ENCODE results near the gene KRTAP4-16.
"Not testable (repeated sequence)": the region's sequence is repeated elsewhere in the genome, so short reads cannot be mapped to it uniquely, and the experiment has no call there.

The KRTAP4-16 gene

DNA sequence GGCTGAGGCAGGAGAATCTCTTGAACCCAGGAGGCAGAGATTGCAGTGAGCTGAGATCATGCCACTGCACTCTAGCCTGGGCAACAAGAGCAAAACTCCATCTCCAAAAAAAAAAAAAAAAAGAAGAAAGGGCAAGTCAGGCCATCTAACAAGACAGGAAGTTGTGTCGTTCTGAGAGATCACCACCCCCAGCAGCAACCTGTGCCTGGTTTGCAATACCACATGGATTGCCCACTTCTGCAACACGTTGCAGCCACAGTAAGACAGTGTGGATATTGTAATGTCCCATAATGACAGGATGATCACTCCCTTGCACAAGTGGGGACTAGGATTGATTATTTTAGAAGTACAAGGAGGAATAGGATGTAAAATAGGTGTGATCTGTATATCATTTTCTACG lies 33.0 kb downstream of the KRTAP4-16 start:
- no peak for DNase-seq

DNA sequence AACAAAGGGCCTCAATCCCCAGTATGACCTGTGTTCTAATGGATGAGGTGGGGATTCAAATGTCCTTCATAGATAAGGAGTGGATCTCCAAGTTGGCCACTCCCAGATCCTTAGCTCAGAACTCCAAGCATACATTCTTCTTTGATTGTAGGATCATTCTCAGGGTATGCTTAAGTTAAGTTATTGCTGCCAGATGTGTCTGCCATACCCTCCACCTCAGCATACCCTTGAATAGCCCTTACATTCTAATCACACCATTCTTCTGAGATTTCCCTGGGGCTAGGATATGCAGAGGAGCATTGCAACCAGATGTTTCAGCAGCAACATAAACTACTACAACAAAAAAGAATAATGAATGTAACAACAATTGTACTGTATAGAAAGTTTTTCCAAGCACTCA lies 34.7 kb downstream of the KRTAP4-16 start:
- no peak for DNase-seq

DNA sequence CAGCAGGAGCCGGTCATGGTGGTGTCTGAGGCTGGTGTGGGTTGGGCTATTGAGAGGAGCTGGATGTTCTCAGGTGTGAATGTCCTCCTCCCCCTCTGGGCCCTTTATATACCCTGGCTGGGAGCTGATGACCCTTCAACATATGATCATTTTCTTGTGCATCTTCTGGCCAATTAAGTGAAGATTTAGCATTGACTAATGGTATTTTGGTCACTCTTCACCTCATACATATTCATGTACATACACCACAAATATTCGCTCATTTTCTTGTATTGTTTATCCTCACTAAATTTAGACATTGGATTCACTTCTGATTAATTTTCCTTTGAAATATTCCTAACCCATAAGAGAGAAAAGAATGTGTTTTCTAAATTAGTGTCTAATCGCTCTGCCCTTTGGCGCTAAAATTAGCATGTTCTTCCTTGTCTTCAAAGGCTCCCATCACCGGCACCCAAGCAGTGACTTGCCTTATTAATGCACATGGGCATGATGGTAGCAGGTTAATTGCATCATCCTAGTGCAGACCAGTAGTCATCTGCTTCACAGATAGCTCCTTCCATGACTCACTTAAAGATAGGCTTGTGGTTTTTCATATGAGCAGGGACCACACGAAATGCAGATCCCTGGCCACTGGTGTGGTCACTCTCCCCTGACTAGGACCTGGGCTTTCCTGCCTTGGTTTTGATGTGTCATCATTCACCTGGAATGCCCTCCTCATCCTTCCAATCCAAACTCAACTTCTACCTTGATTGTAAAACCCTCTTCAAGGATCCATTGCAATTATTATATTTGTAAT lies 36.0 kb downstream of the KRTAP4-16 start, which contains the start of gene KRTAP2-4:
KRTAP2-4 (minus strand) TSS at position 51 of the 796 bp plus-strand sequence; CDS start at position 17, 34 bp downstream.
- DNase-seq, result no peak

DNA sequence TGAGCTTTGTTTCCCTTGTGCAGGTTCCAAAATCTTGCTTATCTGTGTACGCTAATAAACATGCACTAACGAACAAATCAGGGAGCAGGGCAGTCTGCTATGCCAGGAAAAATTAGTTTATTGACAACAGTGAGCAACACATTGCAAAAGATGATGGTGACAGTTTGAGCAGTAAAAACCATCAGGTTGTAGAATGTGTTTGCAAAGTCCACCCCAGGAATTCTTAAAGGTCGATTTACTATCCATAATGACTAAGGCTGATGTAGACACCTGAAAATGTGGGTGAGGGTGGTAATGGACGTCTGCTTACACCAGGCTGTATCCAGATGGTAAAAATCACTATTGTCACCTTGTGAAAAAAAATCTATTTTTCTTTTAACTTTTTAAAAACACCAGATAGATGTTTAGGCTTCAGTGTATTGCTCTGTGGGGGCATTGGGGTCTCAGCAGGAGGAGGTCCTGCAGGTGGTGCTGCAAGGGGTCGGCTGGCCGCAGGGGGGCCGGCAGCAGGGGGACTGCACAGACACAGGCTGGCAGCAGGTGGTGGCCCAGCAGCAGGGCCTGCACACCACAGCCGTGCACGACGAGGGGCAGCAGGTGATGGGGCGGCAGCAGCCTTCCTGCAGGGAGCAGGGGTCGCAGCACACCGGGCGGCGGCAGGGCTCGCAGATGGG lies 36.9 kb downstream of the KRTAP4-16 start:
- DNase-seq, result not testable (repeated sequence)

DNA sequence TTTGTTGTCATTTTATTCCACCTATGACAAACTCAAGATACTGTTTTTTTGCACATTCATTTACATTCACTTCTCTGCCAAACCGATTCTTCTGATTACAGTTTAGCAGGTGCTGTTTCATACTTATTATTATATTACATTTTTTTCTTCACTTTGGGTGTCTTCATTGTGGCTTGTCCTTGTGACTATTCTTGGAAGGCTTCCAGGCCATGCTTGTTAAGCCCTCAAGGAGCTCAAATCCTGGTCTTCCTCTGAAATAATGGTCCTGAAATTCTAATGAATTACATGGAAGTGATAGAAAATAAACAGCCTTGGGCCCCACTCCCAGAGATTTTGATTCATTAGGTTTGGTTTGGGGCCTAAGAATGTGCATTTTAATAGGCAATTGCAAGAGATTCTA lies 37.7 kb downstream of the KRTAP4-16 start:
- DNase-seq, result no peak

DNA sequence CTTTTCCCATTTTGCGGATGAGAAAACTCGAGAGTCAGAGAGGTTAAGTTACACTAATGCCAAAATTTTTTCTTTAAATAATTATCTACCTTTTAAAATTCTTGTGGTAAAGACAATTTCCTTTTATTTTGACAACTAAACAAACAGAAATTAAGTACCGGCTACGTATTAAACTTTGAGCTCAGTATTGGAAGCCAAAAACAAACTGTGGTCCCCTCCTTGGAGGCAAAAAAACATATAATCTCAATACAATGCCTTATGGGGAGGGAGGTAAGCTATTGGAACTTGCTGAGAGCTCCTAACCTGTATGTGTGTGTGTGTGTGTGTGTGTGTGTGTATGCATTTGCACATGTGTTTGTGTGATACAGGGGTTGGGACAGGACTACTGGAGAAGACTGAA lies 38.6 kb downstream of the KRTAP4-16 start:
- DNase-seq, result no peak

DNA sequence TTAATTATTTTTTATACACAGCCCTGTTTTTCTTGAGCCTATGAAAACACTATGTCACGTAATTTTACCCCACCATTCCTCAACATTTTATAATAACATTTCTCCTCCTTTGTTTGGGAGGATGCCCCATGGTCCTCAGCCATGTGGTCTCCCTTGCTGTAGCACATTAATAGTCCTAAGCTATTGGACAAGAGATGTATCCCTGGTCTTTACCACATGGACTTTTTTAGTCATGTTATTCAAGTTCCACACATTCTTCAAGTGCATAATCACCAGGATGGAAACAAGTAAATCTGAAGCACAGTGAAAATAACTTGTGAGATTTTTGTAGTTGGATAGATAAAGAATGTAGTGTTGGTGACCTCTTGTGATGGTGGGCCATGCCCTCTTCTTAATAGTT lies 40.0 kb downstream of the KRTAP4-16 start:
- no peak for DNase-seq

DNA sequence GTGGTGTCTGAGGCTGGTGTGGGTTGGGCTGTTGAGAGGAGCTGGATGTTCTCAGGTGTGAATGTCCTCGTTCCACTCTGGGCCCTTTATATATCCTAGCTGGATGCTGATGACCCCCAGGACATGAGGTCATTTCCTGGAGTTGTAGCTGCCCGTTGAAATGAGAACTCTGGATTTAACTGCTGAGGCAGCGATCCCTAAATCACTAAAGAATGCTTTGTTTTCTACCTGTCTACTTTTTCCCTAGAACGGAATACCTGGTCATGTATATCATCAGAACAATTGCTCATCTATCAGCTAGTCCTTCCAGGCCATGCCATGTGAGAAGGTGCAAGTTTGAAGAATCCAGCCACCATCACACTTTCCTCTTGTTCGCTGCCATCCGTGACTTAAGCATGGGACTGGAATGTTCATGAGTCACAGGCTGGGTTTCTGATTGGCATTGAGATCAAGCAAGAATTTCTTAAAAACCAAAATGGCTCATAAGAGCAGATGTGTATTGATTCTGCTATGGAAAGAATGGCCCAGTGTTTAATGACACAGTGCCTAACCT lies 41.9 kb downstream of the KRTAP4-16 start, which contains the start of gene KRTAP2-3:
KRTAP2-3 (minus strand) TSS at position 63 of the 553 bp plus-strand sequence. CDS start 64 bp downstream, outside the sequence.
- no peak for DNase-seq

DNA sequence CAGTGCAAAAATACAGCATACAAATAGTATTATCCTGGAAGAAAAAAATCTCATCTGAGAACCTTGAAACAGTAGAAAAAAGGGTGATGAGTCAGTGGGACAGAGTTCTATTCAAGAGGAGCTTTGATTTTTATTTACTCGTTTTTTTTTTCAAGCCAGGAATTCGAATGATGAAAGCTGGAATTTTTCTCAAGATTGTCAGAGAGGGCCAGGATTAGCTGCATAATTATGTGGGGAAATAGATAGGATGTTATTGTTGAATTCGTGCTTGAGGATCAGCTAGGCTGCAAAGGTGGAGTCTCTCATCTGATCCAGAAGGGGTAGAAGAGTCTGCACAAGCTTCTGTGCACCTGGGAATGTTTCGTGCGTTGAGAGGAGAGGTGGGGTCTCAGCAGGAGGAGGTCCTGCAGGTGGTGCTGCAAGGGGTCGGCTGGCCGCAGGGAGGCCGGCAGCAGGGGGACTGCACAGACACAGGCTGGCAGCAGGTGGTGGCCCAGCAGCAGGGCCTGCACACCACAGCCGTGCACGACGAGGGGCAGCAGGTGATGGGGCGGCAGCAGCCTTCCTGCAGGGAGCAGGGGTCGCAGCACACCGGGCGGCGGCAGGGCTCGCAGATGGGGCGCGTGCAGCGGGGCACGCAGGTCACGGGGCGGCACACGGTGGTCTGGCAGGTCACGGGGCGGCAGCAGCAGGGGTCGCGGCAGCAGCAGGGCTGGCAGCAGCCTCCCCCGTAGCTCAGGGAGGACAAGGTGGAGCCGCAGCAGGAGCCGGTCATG lies 42.5 kb downstream of the KRTAP4-16 start:
- DNase-seq, result not testable (repeated sequence)

DNA sequence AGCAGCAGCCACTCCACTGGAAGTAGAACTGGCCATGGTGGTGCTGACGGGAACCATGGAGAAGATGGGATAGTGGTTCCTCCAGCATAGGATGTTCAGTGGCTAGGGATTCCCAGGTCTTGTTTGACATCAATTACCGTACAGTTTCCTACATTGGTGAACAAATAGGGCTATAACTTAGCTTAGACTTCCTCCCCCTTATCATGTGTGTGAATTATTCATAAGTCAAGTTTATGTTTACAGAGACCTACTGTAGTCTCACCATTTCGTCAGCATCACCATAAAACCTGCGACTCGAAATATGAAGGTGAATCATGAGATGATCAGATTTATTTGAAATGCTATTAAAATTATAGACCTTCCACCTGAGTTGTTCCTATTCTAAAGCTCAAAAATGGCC lies 43.3 kb downstream of the KRTAP4-16 start:
- DNase-seq, result no peak

DNA sequence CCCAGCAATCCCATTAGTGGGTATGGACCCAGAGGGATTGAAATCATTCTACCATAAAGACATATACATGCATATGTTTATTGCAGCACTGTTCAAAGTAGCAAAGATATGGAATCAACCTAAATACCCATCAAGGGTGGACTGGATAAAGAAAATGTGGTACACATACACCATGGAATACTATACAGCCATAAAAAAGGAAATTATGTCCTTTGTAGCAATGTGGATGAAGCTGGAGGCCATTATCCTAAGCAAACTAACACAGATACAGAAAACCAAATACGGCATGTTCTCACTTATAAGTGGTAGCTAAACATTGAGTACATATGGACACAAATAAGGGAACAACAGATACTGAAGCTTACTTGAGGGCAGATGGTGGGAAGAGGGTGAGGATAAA lies 44.5 kb downstream of the KRTAP4-16 start:
- no peak for DNase-seq

DNA sequence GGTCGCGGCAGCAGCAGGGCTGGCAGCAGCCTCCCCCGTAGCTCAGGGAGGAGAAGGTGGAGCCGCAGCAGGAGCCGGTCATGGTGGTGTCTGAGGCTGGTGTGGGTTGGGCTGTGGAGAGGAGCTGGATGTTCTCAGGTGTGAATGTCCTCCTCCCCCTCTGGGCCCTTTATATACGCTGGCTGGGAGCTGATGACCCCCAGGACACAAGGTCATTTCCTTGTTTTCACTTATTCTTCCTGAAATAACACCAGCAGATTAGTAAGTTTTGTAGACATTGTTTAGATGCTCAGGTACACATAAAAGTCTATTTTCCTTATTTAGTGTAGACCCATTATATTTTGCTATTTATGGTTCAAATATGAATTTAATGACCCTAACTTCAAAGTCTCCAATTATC lies 46.9 kb downstream of the KRTAP4-16 start, which contains the start of gene KRTAP2-2:
KRTAP2-2 (minus strand) TSS at position 101 of the 400 bp plus-strand sequence; CDS start at position 82, 19 bp downstream.
- not testable (repeated sequence) for DNase-seq

DNA sequence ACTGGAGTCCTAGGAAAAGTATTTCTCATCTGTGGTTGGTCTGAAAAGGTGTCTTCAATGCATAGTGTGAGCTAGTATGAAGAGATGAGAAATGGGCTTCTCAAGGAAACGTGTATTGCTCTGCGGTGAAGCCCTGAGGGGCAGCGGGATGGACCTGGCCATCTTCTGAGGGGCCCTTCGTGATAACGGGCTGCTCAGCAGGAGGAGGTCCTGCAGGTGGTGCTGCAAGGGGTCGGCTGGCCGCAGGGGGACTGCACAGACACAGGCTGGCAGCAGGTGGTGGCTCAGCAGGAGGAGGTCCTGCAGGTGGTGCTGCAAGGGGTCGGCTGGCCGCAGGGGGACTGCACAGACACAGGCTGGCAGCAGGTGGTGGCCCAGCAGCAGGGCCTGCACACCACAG lies 47.5 kb downstream of the KRTAP4-16 start:
- DNase-seq, result not testable (repeated sequence)

DNA sequence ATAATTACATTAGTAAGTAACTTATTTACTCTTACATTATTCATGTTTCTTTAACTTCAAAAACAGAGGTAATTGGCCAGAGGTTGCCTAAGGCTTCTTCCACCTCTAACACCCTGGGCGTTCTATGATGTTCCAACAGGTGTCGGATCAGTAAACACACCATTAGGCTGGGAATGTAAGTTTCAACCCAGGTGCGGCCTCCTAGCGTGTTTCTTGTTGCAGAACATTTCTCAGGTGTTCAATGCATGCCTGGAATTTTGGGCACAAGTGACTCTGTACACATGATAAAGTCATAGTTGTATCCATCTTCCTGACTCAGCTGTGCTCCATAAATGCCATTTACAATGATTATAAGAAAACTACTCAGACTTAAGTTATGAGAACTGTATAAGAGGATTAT lies 48.0 kb downstream of the KRTAP4-16 start:
- no peak for DNase-seq

DNA sequence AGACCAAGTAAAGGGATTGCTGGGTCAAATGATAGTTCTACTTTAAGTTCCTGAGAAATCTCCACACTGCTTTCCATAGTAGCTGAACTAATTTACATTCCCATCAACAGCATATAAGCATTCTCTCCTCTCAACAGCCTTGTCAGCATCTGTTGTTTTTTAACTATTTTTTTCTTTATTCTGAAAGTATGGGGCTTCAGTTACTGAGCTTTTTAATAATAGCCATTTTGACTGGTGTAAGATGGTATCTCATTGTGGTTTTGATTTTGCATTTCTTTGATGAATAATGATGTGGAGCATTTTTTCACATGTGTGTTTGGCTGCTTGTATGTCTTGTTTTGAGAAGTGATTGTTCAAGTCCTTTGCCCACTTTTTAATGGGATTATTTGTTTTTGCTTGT lies 49.4 kb downstream of the KRTAP4-16 start:
- DNase-seq, result no peak

Measured in NCI-H1417 treated with DMSO at 0.1 percent for 48 hours (cell line).